Dermis blood vessel endothelial cell (primary cell): ENCODE measurements around the gene TPD52L2. TPM values are rescaled to one million over a fixed set of nuclear protein-coding genes. Genes with fewer than 3 reads are reported as not detected.
"Not testable (repeated sequence)": the region's sequence is repeated elsewhere in the genome, so short reads cannot be mapped to it uniquely, and the experiment has no call there.

Source experiments
- DNase-seq: peaks from one replicate; pipeline ENCODE4 v3.0.0; 2010
- total RNA-seq: library from RNA; depleted of rRNA; stranded (reverse); fragments of >200 nt; gene quantifications from 2 replicates; pipeline ENCODE4 v1.2.3, GENCODE V29; 2014

TPD52L2 gene
- total RNA-seq, 1 donor from 2014 or later: 169 TPM

- DNase-seq: no peak
Measured at GRCh38 chr20:63878899-63879663, 14.0 kb downstream of the TPD52L2 start.

DNA sequence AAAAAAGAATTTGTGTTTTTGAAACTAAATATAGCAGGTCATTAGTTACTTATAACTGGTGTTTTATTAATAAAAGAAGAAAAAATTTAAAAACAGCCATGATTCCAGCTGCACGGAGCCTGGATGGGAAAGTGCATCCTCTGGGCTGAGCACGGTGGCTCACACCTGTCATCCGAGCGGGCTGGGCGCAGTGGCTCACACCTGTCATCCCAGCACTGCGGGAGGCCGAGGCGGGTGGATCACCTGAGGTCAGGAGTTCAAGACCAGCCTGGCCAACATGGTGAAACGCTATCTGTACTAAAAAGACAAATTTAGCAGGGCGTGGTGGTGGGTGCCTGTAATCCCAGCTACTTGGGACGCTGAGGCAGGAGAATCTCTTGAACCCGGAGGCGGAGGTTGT is 15.8 kb downstream of the TPD52L2 start:
- not testable (repeated sequence) for DNase-seq

GRCh38 chr20:63881451-63882226 is 16.6 kb downstream of the TPD52L2 start:
- DNase-seq: no peak

DNA sequence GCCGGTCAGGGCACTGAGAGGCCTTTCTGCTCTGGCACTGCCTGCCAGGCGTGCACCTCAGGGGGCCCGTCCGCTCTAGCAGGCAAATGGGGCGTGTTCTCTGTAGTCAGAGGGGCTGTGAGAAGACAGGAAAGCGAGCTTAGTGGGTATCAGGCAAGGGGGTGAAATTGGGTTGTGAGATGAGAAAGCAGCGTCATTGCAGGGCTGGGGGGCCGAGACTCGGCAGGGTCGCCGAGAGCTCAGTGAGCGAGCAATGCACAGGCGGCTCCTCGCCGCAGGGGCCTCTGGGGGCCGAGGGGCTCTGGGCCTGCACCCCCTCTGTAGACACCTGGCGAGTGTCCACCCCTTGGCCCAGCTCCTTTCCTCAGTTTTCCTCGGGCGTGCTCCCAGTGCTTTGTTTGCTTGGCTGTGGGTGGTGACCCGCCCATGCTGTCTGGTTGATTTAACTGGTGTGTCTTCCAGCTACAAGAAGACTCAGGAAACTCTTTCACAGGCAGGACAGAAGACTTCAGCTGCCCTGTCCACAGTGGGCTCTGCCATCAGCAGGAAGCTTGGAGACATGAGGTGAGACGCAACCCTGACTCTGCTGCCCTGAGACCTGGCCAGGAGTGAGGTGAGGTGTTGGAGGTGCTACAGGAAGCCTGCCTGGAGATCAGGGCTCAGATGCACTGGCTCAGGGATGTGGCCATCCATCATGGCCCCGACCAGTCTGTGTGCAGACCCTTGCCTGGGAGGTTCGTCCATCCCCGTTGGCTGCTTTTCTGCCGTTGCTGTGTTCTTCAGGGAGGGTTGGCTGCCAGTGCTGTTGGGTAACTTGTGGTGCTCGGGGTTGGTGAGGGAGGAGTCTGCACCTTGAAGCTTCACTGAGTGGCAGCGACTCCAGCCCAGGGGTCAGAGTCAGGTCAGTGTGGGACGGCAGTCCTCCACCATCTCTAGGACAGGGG is 17.5 kb downstream of the TPD52L2 start:
- DNase-seq: no peak

DNA sequence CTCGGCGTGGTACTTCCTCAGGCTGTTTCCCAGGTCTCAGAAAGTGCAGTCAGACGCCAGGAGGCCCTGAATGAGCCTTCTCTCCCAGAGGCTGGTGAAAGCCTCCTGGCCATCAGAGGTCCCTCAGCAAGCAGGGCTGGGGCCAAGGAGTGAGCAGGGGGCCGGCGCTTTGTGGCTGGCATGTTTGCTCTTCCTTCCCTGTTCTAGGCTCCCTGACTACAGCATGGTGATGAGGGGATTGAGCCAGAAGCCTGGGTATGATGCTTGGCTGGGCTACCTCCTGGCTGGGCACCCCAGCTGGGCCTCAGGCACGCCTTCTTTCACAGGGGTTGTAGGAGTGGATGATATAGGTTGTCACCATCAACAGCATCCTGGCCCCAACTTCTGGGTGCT is 18.1 kb downstream of the TPD52L2 start:
- DNase-seq: no peak

- no peak for DNase-seq
Measured at GRCh38 chr20:63884506-63885263, 19.6 kb downstream of the TPD52L2 start.

- DNase-seq: no peak
Measured at GRCh38 chr20:63885264-63886053, 20.4 kb downstream of the TPD52L2 start.

- DNase-seq: no peak
Measured at GRCh38 chr20:63886054-63886419, 21.0 kb downstream of the TPD52L2 start.

DNA sequence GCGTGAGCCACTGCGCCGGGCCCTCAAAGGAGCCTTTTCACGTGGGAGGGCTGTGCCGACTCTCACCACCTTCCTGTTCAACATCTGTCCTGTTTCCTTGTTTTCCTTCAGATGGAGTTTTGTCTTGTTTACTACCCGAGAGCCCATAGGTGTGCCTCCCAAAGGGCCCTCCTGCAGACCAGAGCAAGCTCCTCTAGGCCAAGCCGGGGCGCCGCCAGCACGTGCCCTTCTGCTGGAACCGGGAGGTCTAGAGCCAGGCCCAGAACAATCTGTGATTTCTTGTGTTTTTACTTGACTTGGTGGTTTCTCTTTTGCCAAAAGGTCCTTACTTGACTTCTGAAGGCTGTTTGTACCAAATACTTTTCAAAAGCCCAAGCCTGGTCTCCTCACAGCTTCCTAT is 21.9 kb downstream of the TPD52L2 start:
- no peak for DNase-seq

DNA sequence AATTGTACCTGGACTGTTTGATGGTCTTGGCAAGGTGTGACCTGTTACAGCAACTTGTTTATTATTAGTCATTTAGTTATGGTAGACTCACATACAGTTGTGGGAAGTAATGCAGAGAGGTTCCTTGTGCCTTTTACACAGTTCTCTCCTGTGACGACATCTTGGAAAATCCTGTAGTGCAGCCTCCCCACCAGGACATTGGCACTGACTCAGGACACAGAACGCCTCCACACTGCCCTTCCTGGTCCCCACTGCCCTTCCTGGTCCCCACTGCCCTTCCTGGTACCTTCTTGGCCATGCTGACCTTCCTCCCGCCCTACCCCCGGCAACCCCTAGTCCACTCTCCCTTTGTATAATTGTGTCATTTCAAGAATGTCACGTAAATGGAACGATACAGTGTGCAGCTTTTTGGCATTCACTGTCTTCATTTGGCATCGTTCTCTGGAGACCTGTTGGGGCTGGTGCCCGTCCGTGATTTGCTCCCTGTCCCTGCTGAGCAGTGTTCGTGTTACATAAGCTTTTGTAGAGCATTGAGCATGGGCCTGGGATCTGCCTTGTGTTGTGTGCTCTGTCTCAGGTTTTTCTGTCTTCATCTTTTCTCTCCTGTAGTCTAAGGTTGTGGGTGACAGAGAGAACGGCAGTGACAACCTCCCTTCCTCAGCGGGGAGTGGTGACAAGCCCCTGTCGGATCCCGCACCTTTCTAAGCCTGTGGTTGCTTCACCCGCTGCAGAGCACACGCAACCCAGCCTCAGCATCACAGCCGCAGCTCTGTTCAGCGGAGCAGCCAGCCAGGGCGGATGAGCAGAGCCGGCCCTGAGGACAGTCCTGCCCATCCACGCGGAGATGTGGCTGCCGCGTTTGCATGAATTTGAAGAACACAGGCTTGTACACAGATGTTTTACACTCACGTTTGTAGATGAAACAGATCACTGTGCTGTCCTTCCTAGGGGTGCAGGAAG is 24.5 kb downstream of the TPD52L2 start:
- DNase-seq: no peak

- no peak for DNase-seq
Measured at GRCh38 chr20:63890201-63890576, 25.1 kb downstream of the TPD52L2 start.

DNA sequence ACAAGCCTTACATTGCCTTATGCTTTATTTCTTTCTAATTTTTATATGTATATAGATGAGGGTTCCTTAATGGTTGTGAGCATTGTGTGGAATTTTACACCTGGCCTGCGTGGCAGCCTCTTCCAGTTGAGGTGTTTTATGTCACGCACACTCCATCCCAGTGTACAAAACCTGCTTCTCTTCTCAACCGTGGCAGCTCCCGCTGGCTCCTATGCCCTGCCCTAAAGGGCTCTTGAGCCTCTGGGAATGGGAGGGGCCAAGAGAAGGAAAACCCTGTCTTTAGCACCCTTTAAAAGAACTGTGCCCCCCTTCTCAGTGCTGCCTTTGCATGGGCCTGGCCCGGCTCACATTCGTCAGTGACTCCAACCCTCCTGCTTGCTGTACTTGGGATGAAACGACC is 25.5 kb downstream of the TPD52L2 start:
- DNase-seq: no peak

DNA sequence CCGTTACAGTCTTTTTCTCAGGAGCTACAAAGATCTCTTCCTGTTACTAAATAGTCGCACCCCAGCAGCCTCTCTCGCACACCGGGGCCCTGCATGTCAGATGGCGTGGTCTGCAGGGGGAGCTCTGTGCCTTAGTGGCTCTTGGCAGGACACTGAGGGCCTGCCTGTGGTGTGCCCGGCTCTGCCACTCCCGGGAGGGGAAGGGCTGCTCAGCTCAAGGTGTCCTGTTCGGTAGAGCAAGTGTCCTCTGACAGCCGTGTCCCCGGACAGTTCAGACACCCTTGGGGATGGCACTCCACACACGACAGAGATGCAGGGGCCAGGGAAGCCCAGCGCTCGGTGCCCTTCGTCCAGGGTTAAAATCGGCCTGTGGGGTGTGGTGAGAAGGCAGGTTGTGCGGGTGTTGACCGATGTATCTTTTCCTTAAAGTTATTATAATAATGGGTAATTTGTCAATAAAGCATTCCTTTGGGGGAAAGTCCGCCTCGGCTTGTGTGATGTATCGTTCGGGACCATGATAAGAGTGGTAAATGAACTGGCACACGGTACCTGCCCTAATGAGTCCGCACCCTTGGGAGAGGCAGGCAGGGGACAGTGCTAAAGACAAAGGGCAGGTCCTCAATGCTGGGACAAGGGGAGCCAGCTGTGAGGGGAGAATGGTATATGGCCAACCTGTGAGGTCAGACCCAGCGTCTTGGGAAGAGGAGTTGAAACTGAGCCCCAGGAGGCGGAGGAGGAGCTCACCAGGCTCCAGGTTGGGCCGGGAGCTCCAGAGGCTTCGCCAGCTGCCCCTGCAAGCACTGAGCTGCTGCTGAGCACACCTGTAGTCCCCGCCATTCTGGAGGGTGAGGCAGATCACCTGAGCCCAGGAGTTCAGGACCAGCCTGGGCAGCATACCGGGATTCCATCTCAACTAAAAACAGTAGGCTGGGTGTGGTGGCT is 26.3 kb downstream of the TPD52L2 start:
- DNase-seq: no peak

DNA sequence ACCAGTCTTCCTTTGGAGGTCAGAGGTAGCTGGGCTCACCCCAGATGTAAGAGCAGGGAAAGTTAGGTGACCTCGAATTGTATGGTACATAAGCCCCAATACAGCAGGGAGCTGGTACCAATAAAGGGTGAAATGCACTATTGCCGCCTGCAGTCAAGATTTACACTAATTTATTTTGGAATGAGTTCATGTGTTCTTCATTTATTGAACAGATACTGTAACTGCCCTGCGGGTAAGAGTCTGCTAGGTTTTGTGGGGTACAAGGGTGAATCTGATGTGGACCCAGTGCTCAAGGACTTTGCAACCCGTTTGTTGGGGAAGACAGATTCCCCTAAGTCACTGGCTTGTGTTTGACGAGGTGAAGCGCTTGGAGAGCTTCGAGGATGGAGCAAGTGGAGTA is 27.3 kb downstream of the TPD52L2 start:
- no peak for DNase-seq

DNA sequence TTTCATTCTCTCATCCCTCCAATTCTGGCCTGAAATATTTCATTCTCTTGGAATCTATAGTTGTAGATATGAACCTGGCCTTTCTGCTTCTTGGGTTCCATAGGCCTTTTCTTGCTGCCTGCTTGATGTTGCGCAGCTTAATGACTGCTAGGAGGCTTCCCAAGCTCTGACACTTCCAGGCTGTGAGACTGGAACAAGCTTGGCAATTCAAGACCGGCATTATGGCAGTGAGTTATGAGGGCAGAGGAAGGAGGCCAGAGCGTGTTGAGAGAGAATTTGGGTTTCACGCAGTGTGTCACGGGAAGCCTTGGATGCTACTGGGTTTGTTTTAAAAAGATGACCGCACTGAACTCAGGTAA is 28.9 kb downstream of the TPD52L2 start:
- peak; percentile 17 for DNase-seq

- peak; percentile 96 for DNase-seq
Measured at GRCh38 chr20:63894358-63895201, 29.5 kb downstream of the TPD52L2 start, which contains the start of gene DNAJC5. Gene DNAJC5, plus strand, starts transcription at chr20:63895126. Its CDS starts 33,220 bp downstream, at chr20:63928346.

DNA sequence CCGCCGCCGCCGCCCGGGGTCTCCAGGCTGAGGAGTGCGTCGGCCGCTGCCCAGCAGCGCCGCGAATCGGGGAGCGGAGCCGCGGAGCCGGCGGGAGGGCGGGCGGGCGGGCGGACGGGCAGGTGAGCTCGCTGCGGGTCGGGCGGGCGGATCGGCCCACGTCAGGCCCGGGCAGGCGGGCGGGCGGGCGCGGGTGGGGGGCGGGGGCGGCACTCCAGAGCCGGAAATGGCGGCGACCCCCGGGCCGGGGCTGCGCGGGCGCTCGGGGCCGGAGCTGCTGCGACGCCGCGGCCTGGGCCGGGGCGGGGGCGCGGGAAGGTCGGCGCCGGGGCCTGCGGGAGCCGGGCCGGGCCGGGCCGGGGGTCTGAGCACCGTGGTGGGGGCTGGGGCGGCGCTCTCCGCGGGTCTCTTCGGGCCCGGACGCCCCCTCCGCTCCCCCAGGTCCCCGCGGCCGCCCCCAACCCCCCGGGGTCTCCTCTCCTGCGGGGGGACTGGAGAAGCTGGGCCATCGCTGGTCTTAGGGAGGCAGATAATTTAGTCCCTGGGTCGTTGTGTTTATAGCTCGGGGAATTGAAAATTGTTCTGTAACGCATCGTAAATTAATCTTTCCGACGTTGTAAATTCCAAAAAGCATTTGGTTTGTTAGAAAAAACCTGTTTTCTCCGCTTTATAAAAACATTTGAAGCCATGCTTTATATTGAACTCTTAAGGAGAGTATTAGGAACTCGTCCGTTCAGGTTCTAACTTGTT is 30.3 kb downstream of the TPD52L2 start:
- DNase-seq: no peak
